ENCODE results near the gene CAPSL. TPM values are rescaled to one million over a fixed set of nuclear protein-coding genes. Genes with fewer than 3 reads are reported as not detected.

CAPSL gene
- total and polyA plus RNA-seq, 9 of the 15 experiments (the other 6 are each of a cell fraction or from before 2014, with no cell fraction given): not detected

GRCh38 chr5:35857606-35858205 lies 80.7 kb downstream of the CAPSL start:
- no peak for ATAC-seq

More at GRCh38 chr5:35857606-35858205, 80.7 kb downstream of the CAPSL start:
- no TSS peak for BruUV-seq (replicated peaks)
- H3K9me3 ChIP-seq (replicated peaks; ENCODE audit: control insufficient read depth, insufficient read depth, low read depth, low read length): no peaks in the 10 kb centered on the region
- no peak overlapping the region for H2AFZ ChIP-seq (ENCODE audit: low read depth, low read length)
- 3% methylated on average over 2 of the region's 2 CpGs for WGBS (ENCODE audit: insufficient coverage, low coverage, missing lambda C conversion rate)
- in situ Hi-C loops (cut with MboI) (no loop called here), intact Hi-C loops (cut with micrococcal nuclease) (no loop called here)
- H4K20me1 ChIP-seq (replicated peaks; ENCODE audit: control insufficient read depth, insufficient read depth, low read length): no peaks in the 10 kb centered on the region
- FAIRE-seq (no peak), DNase-seq (ENCODE audit: extremely low read depth in 1 of 4, low spot score in 3 of 4) (no peak)
- no peaks in the 10 kb centered on the region for H3K79me2 ChIP-seq (ENCODE audit: control insufficient read depth, insufficient read depth, low read length)
- H3K4me3 ChIP-seq: no peak overlapping the region
- H3K27me3 ChIP-seq (ENCODE audit: control insufficient read depth in 2 of 2, insufficient read depth in 2 of 2, low read length in 2 of 2): no peaks in the 10 kb centered on the region
- POLR2A ChIA-PET: interaction anchor here (0.6 kb wide), 1 partner anchor 1385 kb away, joined by 5 read pairs; no protein-coding TSS in a partner anchor
- TF ChIP-seq MCM3 (IDR thresholded peaks at IDR 0.05) (no peak), PPARD (CRISPR knock-in tag; IDR thresholded peaks at IDR 0.05) (no peak), CBX2 (IDR thresholded peaks at IDR 0.05; ENCODE audit: insufficient read depth, low read length, poor library complexity, severe bottlenecking) (no peak), NFXL1 (CRISPR knock-in tag; IDR thresholded peaks at IDR 0.05) (no peak), KHSRP (IDR thresholded peaks at IDR 0.05) (no peak), RNF219 (CRISPR knock-in tag; IDR thresholded peaks at IDR 0.05) (no peak)
- no peaks in the 10 kb centered on the region for H3K36me3 ChIP-seq (ENCODE audit: control insufficient read depth, insufficient read depth, low read length)
- no peak overlapping the region for H3K9ac ChIP-seq (ENCODE audit: insufficient read depth in 1 of 2, low read depth in 2 of 2, low read length in 2 of 2)
- no peaks in the 10 kb centered on the region for H3K4me1 ChIP-seq (replicated peaks in 1 of 2; ENCODE audit: control insufficient read depth in 2 of 2, insufficient read depth in 2 of 2, low read length in 2 of 2)
- CTCF ChIA-PET (ENCODE audit: low intra/inter-chr PET ratio): no interaction called here
- H3K4me2 ChIP-seq (ENCODE audit: insufficient read depth, low read length): no peak overlapping the region
- H3K9me1 ChIP-seq (ENCODE audit: control insufficient read depth, insufficient read depth, low read length): no peaks in the 10 kb centered on the region
- H3K27ac ChIP-seq (ENCODE audit: extremely low read depth, low read depth, low read length): no peak overlapping the region
